ENCODE measurements around the gene NAT9. TPM values are rescaled to one million over a fixed set of nuclear protein-coding genes. Genes with fewer than 3 reads are reported as not detected.

The NAT9 gene
- total and polyA plus RNA-seq, 2 donors (not counting 3 experiments of a cell fraction or from before 2014, with no cell fraction given), result 39.3 to 44.8 TPM

- POLR2A ChIA-PET, result no interaction called here
- TF ChIP-seq CTCF (IDR thresholded peaks at IDR 0.05; ENCODE audit: extremely low read depth in 1 of 2, insufficient read depth in 1 of 2, low read depth in 1 of 2, low read length in 2 of 2) (no peak), MYC (IDR thresholded peaks at IDR 0.05; ENCODE audit: low read depth, low read length) (no peak), FOS (IDR thresholded peaks at IDR 0.05; ENCODE audit: borderline replicate concordance, insufficient read depth, low read length) (no peak), MAX (IDR thresholded peaks at IDR 0.05; ENCODE audit: insufficient read depth, insufficient read length) (no peak), EZH2 (IDR thresholded peaks at IDR 0.05; ENCODE audit: borderline replicate concordance, low read depth, low read length, severe bottlenecking) (no peak), POLR2A (IDR thresholded peaks at IDR 0.05; ENCODE audit: low read depth, low read length) (no peak), JUN (IDR thresholded peaks at IDR 0.05; ENCODE audit: borderline replicate concordance, insufficient read depth, insufficient read length, low read depth) (no peak), POLR2AphosphoS5 (IDR thresholded peaks at IDR 0.05; ENCODE audit: insufficient read depth, low read depth, low read length) (no peak), GATA2 (IDR thresholded peaks at IDR 0.05; ENCODE audit: insufficient read depth, insufficient read length, low read depth, low read length) (no peak)
- no peaks in the 10 kb centered on the region for H3K9me3 ChIP-seq (replicated peaks; ENCODE audit: control insufficient read depth, insufficient read depth, low read length)
- H3K9me1 ChIP-seq (replicated peaks; ENCODE audit: control insufficient read depth, extremely low read depth, insufficient read depth, low read length), result no peaks in the 10 kb centered on the region
- intact Hi-C loops (cut with micrococcal nuclease), result no loop called here
- no peak overlapping the region for H3K9ac ChIP-seq (replicated peaks; ENCODE audit: extremely low read depth, insufficient read depth, low read length)
- H4K20me1 ChIP-seq (replicated peaks; ENCODE audit: control insufficient read depth, extremely low read depth, insufficient read depth, low read length), result no peaks in the 10 kb centered on the region
- FAIRE-seq (no peak), DNase-seq (ENCODE audit: low read depth, low spot score) (no peak)
- no peak overlapping the region for H3K4me3 ChIP-seq (replicated peaks in 1 of 3; ENCODE audit: insufficient read depth in 1 of 3, low read depth in 1 of 3, low read length in 3 of 3)
- no peaks in the 10 kb centered on the region for H3K36me3 ChIP-seq (ENCODE audit: control insufficient read depth in 2 of 2, extremely low read depth in 1 of 2, insufficient read depth in 2 of 2, low read length in 2 of 2)
- H3K27ac ChIP-seq (ENCODE audit: insufficient read depth, low read depth, low read length), result no peak overlapping the region
- no peak overlapping the region for H2AFZ ChIP-seq (ENCODE audit: low read depth, low read length)
- peaks cover 7% of the 10 kb centered on the region for H3K4me1 ChIP-seq (ENCODE audit: control insufficient read depth, extremely low read depth, insufficient read depth, low read length)
- H3K4me2 ChIP-seq (ENCODE audit: insufficient read depth, low read length), result no peak overlapping the region
- dilution Hi-C loops (cut with MboI; ENCODE audit: extremely low pct_ligation_motif_present, low sequenced_read_pairs), result no loop called here
- H3K27me3 ChIP-seq (ENCODE audit: control insufficient read depth in 2 of 2, insufficient read depth in 2 of 2, low read length in 2 of 2), result no peaks in the 10 kb centered on the region
- CTCF ChIA-PET, result interaction anchor here (0.9 to 2.2 kb wide), 3 partner anchors 18 to 96 kb away, joined by 3 to 9 read pairs (median 3); no protein-coding TSS in a partner anchor
- H3K79me2 ChIP-seq (ENCODE audit: control insufficient read depth, insufficient read depth, low read length), result no peaks in the 10 kb centered on the region
- BruUV-seq (replicated peaks), result no TSS peak
Measured at GRCh38 chr17:74752822-74753401, 23.2 kb downstream of the NAT9 start.

Data from endothelial cell of umbilical vein (primary cell).